Testis (tissue), 3 donors: ENCODE data around the gene UFSP2. TPM values are rescaled to one million over a fixed set of nuclear protein-coding genes. Genes with fewer than 3 reads are reported as not detected.

ENCODE experiments used
- DNase-seq: peaks from one replicate; pipeline ENCODE4 v3.0.0-alpha.2; 2019
- H3K27ac ChIP-seq, 2 donors: fragments of 200-600 bp; sonication (generic); one replicate each; pipeline ENCODE4 v1.5.1; 2019
- H3K27me3 ChIP-seq: fragments of 200-600 bp; sonication (generic); one replicate; pipeline ENCODE4 v1.5.1; 2019
- H3K36me3 ChIP-seq: fragments of 200-600 bp; sonication (generic); one replicate; pipeline ENCODE4 v1.5.1; 2017; ENCODE audit warnings: low read depth; ENCODE audit errors: missing control alignments
- H3K4me1 ChIP-seq: fragments of 200-600 bp; sonication (generic); one replicate; pipeline ENCODE4 v1.5.1; 2019
- H3K4me3 ChIP-seq, 2 donors: fragments of 200-600 bp; sonication (generic); one replicate each; pipeline ENCODE4 v1.5.1; 2017 to 2019
- H3K9me3 ChIP-seq: fragments of 200-600 bp; sonication (generic); one replicate; pipeline ENCODE4 v1.5.1; 2017
- CTCF ChIP-seq, 3 experiments: fragments of 450-650 bp in 2 of 3; fragments of 200-600 bp in 1 of 3; sonication (generic) in 1 of 3; IDR thresholded peaks; one replicate each; pipeline ENCODE4 v1.5.1; 2016 to 2019; ENCODE audit warnings: antibody characterized with exemption in 3 of 3, mild to moderate bottlenecking in 2 of 3, moderate library complexity in 1 of 3
- POLR2A ChIP-seq: fragments of 450-650 bp; IDR thresholded peaks from one replicate; pipeline ENCODE4 v1.6.1; 2017; ENCODE audit warnings: antibody characterized with exemption, mild to moderate bottlenecking, moderate library complexity
- WGBS, 2 donors: methylation state at CpG; one replicate each; pipeline ENCODE4 v1.1.5; 2018; 5-methylcytosine and 5-hydroxymethylcytosine counted together
- intact Hi-C: fragments of 100-400 bp; cut with DNase I; formaldehyde crosslinking; loops from one replicate; pipeline ENCODE4 v1.15.1; 2023; ENCODE audit warnings: low total_unique reads
- polyA plus RNA-seq: library from polyadenylated mRNA; stranded (reverse); fragments of 350-450 nt; fragmentation: Illumina TruSeq; extraction: RNeasy Lipid Tissue Mini Kit (QIAGEN cat#74804); gene quantifications from one replicate; pipeline ENCODE4 v1.2.3, GENCODE V29; 2014; ENCODE audit warnings: low read depth, low replicate concordance; ENCODE audit not compliant: insufficient read depth
- total RNA-seq, 2 donors: library from RNA; depleted of rRNA; stranded (reverse); fragments of >200 nt; gene quantifications; one replicate each; pipeline ENCODE4 v1.2.3, GENCODE V29; 2016

UFSP2 gene
- total and polyA plus RNA-seq, 3 donors from 2014 or later = 64.1 to 73.0 (median 71.3) TPM

GRCh38 chr4:185467101-185467500 lies 41.3 kb upstream of the UFSP2 start:
- Histone ChIP-seq H3K36me3 (no peaks in the 10 kb centered on the region), H3K9me3 (no peaks in the 10 kb centered on the region), H3K27ac (no peak overlapping the region), H3K27me3 (no peaks in the 10 kb centered on the region), H3K4me1 (no peaks in the 10 kb centered on the region), H3K4me3 (no peak overlapping the region)
- intact Hi-C loops = no loop called here
- no peak for DNase-seq
- TF ChIP-seq CTCF (IDR thresholded peaks at IDR 0.05) (no peak), POLR2A (no peak)
- WGBS, 2 donors = 43 to 66% methylated on average over 4 of the region's 4 CpGs

- intact Hi-C loops = no loop called here
These were observed 39.9 kb upstream of the UFSP2 start for GRCh38 chr4:185465707-185466106.

GRCh38 chr4:185464887-185465286 lies 39.1 kb upstream of the UFSP2 start:
- 58 to 76% methylated on average over 1 of the region's 1 CpG for WGBS, 2 donors
- DNase-seq = no peak
- Histone ChIP-seq H3K4me1 (no peaks in the 10 kb centered on the region), H3K27ac (no peak overlapping the region), H3K4me3 (no peak overlapping the region), H3K9me3 (no peaks in the 10 kb centered on the region), H3K27me3 (no peaks in the 10 kb centered on the region), H3K36me3 (no peaks in the 10 kb centered on the region)
- intact Hi-C loops = no loop called here
- TF ChIP-seq POLR2A (no peak), CTCF (IDR thresholded peaks at IDR 0.05) (no peak)

More at GRCh38 chr4:185465707-185466106, 39.9 kb upstream of the UFSP2 start:
- Histone ChIP-seq H3K27ac (no peak overlapping the region), H3K27me3 (no peaks in the 10 kb centered on the region), H3K4me1 (no peaks in the 10 kb centered on the region), H3K4me3 (no peak overlapping the region), H3K9me3 (no peaks in the 10 kb centered on the region), H3K36me3 (no peaks in the 10 kb centered on the region)
- WGBS, 2 donors = 91 to 97% methylated on average over 3 of the region's 3 CpGs
- DNase-seq = no peak
- TF ChIP-seq POLR2A (no peak), CTCF (IDR thresholded peaks at IDR 0.05) (no peak)

- DNase-seq = no peak
- intact Hi-C loops = no loop called here
- H3K9me3 ChIP-seq = no peaks in the 10 kb centered on the region
- WGBS, 2 donors = 63 to 68% methylated on average over 6 of the region's 6 CpGs
- H3K4me3 ChIP-seq = no peak overlapping the region
- no peaks in the 10 kb centered on the region for H3K4me1 ChIP-seq
- TF ChIP-seq POLR2A (no peak), CTCF (IDR thresholded peaks at IDR 0.05) (no peak)
- no peak overlapping the region for H3K27ac ChIP-seq
- no peaks in the 10 kb centered on the region for H3K36me3 ChIP-seq
- H3K27me3 ChIP-seq = no peaks in the 10 kb centered on the region
These were observed 38.4 kb upstream of the UFSP2 start for GRCh38 chr4:185464183-185464582.

- intact Hi-C loops = no loop called here
- DNase-seq = no peak
- no peak overlapping the region for H3K4me3 ChIP-seq
- WGBS, 2 donors = 83 to 88% methylated on average over 6 of the region's 6 CpGs
- H3K4me1 ChIP-seq = no peaks in the 10 kb centered on the region
- H3K36me3 ChIP-seq = no peaks in the 10 kb centered on the region
- no peak for TF ChIP-seq CTCF (IDR thresholded peaks at IDR 0.05)
- TF ChIP-seq POLR2A = no peak
- no peak overlapping the region for H3K27ac ChIP-seq
- H3K27me3 ChIP-seq = no peaks in the 10 kb centered on the region
- H3K9me3 ChIP-seq = no peaks in the 10 kb centered on the region
These were observed 37.8 kb upstream of the UFSP2 start for GRCh38 chr4:185463541-185463940.
